OCI-M1 (cell line): Measurements from ENCODE around the gene GJA10.

Source experiments
- DNase-seq: peaks from one replicate; lab custom pipeline; 2025; lab: John Stamatoyannopoulos, UW

GJA10 gene

GRCh38 chr6:89944826-89945407 lies 50.6 kb downstream of the GJA10 start:
- DNase-seq = peak; percentile 49
